HepG2 (cell line): ENCODE measurements around the gene GRM5. TPM values are rescaled to one million over a fixed set of nuclear protein-coding genes. Genes with fewer than 3 reads are reported as not detected.

Experiments
- ATAC-seq: fragments of 200-7000 bp; cut with Tn5 transposase; 3 replicates; pipeline ENCODE4 v1.9.1; 2020; ENCODE audit warnings: mild to moderate bottlenecking, moderate library complexity
- BruUV-seq: library from RNA; stranded (reverse); fragments of 400-500 nt; replicated peaks from 2 replicates; lab custom pipeline; 2021; lab: Mats Ljungman, UMichigan
- CTCF ChIA-PET: fragments of 300-600 bp; formaldehyde crosslinking; extraction: SDS; loops from one replicate; lab custom pipeline; 2021; ENCODE audit warnings: low total read pairs, inconsistent platforms, low intra/inter-chr PET ratio; lab: Yijun Ruan, JAX
- POLR2A ChIA-PET: fragments of 350-600 bp; sonication (Branson Sonifier 250); formaldehyde crosslinking; loops from one replicate; lab custom pipeline; 2020; ENCODE audit warnings: antibody characterized with exemption, inconsistent platforms; lab: Yijun Ruan, JAX
- DNase-seq: peaks from one replicate; pipeline ENCODE4 v3.0.0-alpha.2; 2015; ENCODE audit warnings: low spot score
- FAIRE-seq: peaks from 3 replicates; lab custom pipeline; 2011; peaks lifted over from hg19 to GRCh38; lab: Jason Lieb, UNC
- H2AFZ ChIP-seq: one replicate; pipeline ENCODE4 v1.6.1; 2011; ENCODE audit warnings: low read length, inconsistent platforms
- H3K27ac ChIP-seq: fragments of 300-600 bp; 3 replicates; pipeline ENCODE4 v1.8.0; 2011; ENCODE audit warnings: mixed run types, mild to moderate bottlenecking, mixed read lengths, low read length, inconsistent platforms; ENCODE audit not compliant: insufficient read depth; ENCODE audit errors: extremely low read length
- H3K27me3 ChIP-seq, 2 experiments: fragments of 200-600 bp in 1 of 2; 2 replicates in 1 of 2; 3 replicates in 1 of 2; pipeline versions ENCODE4 v1.6.0 to v1.8.0; 2011; ENCODE audit warnings: low read length in 2 of 2, mild to moderate bottlenecking in 2 of 2, moderate library complexity in 2 of 2, inconsistent platforms in 1 of 2; ENCODE audit not compliant: insufficient read depth in 2 of 2, control insufficient read depth in 1 of 2
- H3K36me3 ChIP-seq, 2 experiments: fragments of 200-600 bp in 1 of 2; replicated peaks in 1 of 2; 2 replicates in 1 of 2; 3 replicates in 1 of 2; pipeline versions ENCODE4 v1.5.1 to v1.8.0; 2011; ENCODE audit warnings: low read length in 2 of 2, inconsistent platforms in 1 of 2; ENCODE audit not compliant: insufficient read depth in 2 of 2, control insufficient read depth in 1 of 2
- H3K4me1 ChIP-seq: 2 replicates; pipeline ENCODE4 v1.5.1; 2012; ENCODE audit warnings: low read length, inconsistent platforms; ENCODE audit not compliant: insufficient read depth
- H3K4me2 ChIP-seq: 2 replicates; pipeline ENCODE4 v1.6.0; 2011; ENCODE audit warnings: low read depth, low read length, inconsistent platforms
- H3K4me3 ChIP-seq, 3 experiments: fragments of 200-600 bp in 1 of 3; sonication (generic), shearing (Covaris generic) in 1 of 3; replicated peaks in 1 of 3; 2 replicates each; pipeline ENCODE4 v1.5.1; 2011 to 2016; ENCODE audit warnings: low read length in 3 of 3, inconsistent platforms in 2 of 3, low read depth in 2 of 3, mild to moderate bottlenecking in 2 of 3, control low read depth in 1 of 3, mixed read lengths in 1 of 3; ENCODE audit not compliant: insufficient read depth in 1 of 3
- H3K79me2 ChIP-seq: one replicate; pipeline ENCODE4 v1.6.1; 2011; ENCODE audit warnings: low read length, inconsistent platforms; ENCODE audit not compliant: insufficient read depth
- H3K9ac ChIP-seq: 2 replicates; pipeline ENCODE4 v1.6.0; 2011; ENCODE audit warnings: mild to moderate bottlenecking, low read depth, low read length, inconsistent platforms; ENCODE audit not compliant: insufficient read depth
- H3K9me3 ChIP-seq: 2 replicates; pipeline ENCODE4 v1.5.1; 2012; ENCODE audit warnings: mild to moderate bottlenecking, low read length
- H4K20me1 ChIP-seq: 2 replicates; pipeline ENCODE4 v1.6.0; 2011; ENCODE audit warnings: inconsistent platforms, mild to moderate bottlenecking, low read length, moderate library complexity; ENCODE audit not compliant: insufficient read depth
- AGO1 ChIP-seq: fragments of 200-400 bp; formaldehyde crosslinking; IDR thresholded peaks from 2 replicates; pipeline ENCODE4 v1.6.1; 2017; ENCODE audit warnings: mild to moderate bottlenecking, low read depth, low read length, moderate library complexity; ENCODE audit not compliant: poor library complexity, severe bottlenecking
- ELF4 ChIP-seq: sonication (generic); formaldehyde crosslinking; IDR thresholded peaks from 2 replicates; pipeline ENCODE4 v1.5.0; 2020; ENCODE audit warnings: missing genetic modification reagents, mild to moderate bottlenecking, moderate library complexity, borderline replicate concordance
- HDAC6 ChIP-seq: fragments of 200-600 bp; sonication (generic); IDR thresholded peaks from 2 replicates; pipeline ENCODE4 v1.7.0; 2017; ENCODE audit warnings: mild to moderate bottlenecking, antibody characterized with exemption, low read length, low read depth
- KLF6 ChIP-seq: IDR thresholded peaks from 2 replicates; pipeline ENCODE4 v1.8.0; 2016; ENCODE audit warnings: missing biosample characterization, missing genetic modification reagents
- MBD4 ChIP-seq: IDR thresholded peaks from 2 replicates; pipeline ENCODE4 v1.6.1; 2012; ENCODE audit warnings: low read length, inconsistent platforms, borderline replicate concordance
- NR1H2 ChIP-seq: sonication (generic); formaldehyde crosslinking; IDR thresholded peaks from 2 replicates; pipeline ENCODE4 v1.8.1; 2022; ENCODE audit warnings: low read depth, missing genetic modification reagents, borderline replicate concordance
- ONECUT2 ChIP-seq: sonication (generic); formaldehyde crosslinking; IDR thresholded peaks from 2 replicates; pipeline ENCODE4 v1.4.0; 2020; ENCODE audit warnings: missing genetic modification reagents
- PPARG ChIP-seq: conservative IDR thresholded peaks from 2 replicates; pipeline ENCODE4 v1.6.1; 2016; ENCODE audit warnings: missing biosample characterization, missing genetic modification reagents
- REL ChIP-seq: sonication (generic); formaldehyde crosslinking; conservative IDR thresholded peaks from 2 replicates; pipeline ENCODE4 v1.8.0; 2022; ENCODE audit warnings: mild to moderate bottlenecking, missing genetic modification reagents, moderate library complexity
- SIN3B ChIP-seq: fragments of 150-350 bp; IDR thresholded peaks from 2 replicates; pipeline ENCODE4 v1.6.1; 2014; ENCODE audit warnings: low read length
- SOX5 ChIP-seq: IDR thresholded peaks from 2 replicates; pipeline ENCODE4 v1.6.1; 2016; ENCODE audit warnings: borderline replicate concordance
- WIZ ChIP-seq: sonication (generic); formaldehyde crosslinking; IDR thresholded peaks from 2 replicates; pipeline ENCODE4 v1.5.1; 2020; ENCODE audit warnings: mild to moderate bottlenecking, missing genetic modification reagents
- ZNF124 ChIP-seq: sonication (generic); formaldehyde crosslinking; IDR thresholded peaks from 2 replicates; pipeline ENCODE4 v1.4.0; 2020; ENCODE audit warnings: missing genetic modification reagents
- ZNF205 ChIP-seq: IDR thresholded peaks from 2 replicates; pipeline ENCODE4 v1.6.1; 2018; ENCODE audit warnings: missing biosample characterization, missing genetic modification reagents
- ZNF253 ChIP-seq: sonication (generic); formaldehyde crosslinking; IDR thresholded peaks from 2 replicates; pipeline ENCODE4 v1.8.0; 2022; ENCODE audit warnings: mild to moderate bottlenecking, missing genetic modification reagents, borderline replicate concordance
- ZNF563 ChIP-seq: sonication (generic); formaldehyde crosslinking; IDR thresholded peaks from 2 replicates; pipeline ENCODE4 v1.8.0; 2022; ENCODE audit warnings: mild to moderate bottlenecking, moderate library complexity, missing genetic modification reagents
- ZNF746 ChIP-seq: sonication (generic); formaldehyde crosslinking; IDR thresholded peaks from 2 replicates; pipeline ENCODE4 v1.8.0; 2022; ENCODE audit warnings: mild to moderate bottlenecking, missing genetic modification reagents
- in situ Hi-C: cut with HindIII; loops from 2 replicates; pipeline ENCODE4 v1.10.0; 2017; ENCODE audit warnings: low pct_unique_long_range_greater_than_20kb; ENCODE audit not compliant: extremely low pct_ligation_motif_present
- intact Hi-C: fragments of 100-400 bp; cut with micrococcal nuclease; formaldehyde crosslinking; loops from one replicate; pipeline ENCODE4 v1.10.0; 2022; ENCODE audit not compliant: unreplicated experiment
- polyA plus RNA-seq, 8 experiments: library from polyadenylated mRNA; depleted of rRNA in 3 of 8; stranded (reverse) in 7 of 8; unstranded in 1 of 8; fragments of >200 nt; fragmentation: Illumina TruSeq in 4 of 8; extraction: Trizol in 4 of 8; gene quantifications; 2 replicates each; pipeline versions ENCODE4 v1.2.1 to v1.2.3, GENCODE V29; 2011 to 2016; ENCODE audit warnings: low read depth in 4 of 8, missing spikeins in 1 of 8, mixed read lengths in 1 of 8; ENCODE audit not compliant: insufficient read depth in 1 of 8
- total RNA-seq, 5 experiments: library from RNA; depleted of rRNA; stranded (reverse); fragments of >200 nt; fragmentation: Illumina TruSeq; extraction: Trizol; gene quantifications; 2 replicates each; pipeline ENCODE4 v1.2.3, GENCODE V29; 2016; ENCODE audit warnings: low read depth in 1 of 5
- TF ChIP-seq, protein P1 (sequence below): sonication (generic); formaldehyde crosslinking; IDR thresholded peaks from 2 replicates; pipeline ENCODE4 v1.4.0; 2020; ENCODE audit warnings: mild to moderate bottlenecking, missing genetic modification reagents, borderline replicate concordance

Gene GRM5
- total and polyA plus RNA-seq, 2 of the 13 experiments (the other 11 are each of a cell fraction or from before 2014, with no cell fraction given): not detected

DNA sequence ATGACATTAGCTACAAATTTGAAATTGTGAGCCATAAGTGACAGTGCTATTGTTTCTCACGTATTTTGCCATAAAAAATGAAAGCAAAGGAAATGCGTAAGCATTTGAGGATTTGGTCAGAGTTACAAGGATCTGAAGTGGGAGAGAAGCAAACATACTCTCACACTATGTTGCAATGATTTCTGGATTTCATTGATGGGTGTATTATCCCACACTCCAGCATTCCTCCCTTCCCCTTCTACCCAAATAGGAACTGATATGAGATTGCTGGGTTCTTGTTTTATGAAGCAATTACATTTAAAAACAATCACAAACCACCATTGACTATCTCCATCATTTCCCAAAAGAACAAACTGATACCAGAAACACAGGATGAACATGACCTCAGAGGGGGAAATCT, 414.2 kb downstream of the GRM5 start (continued):
- TF ChIP-seq ZNF253 (CRISPR knock-in tag) (no peak), ONECUT2 (CRISPR knock-in tag) (no peak), ZNF563 (no peak), SOX5 (CRISPR knock-in tag) (no peak), HDAC6 (no peak), MBD4 (no peak)

DNA sequence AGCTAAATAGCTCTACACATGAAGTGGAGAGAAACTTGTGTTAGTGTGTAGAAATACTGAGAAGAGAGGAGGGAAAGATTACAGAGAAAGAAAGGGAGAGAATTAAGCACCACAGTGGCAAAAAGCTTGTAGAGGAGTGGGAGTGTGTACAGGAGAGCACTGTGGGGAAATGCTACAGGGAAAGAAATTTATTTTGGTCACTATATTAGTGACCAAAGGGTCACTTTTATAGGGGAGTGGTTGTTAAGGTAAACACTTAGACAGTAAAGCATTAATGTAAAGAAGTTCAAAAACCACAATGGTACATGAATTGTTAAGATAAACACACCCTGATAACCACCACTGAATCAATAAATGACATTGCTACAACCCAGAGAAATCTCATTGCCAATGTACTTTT, 421.1 kb downstream of the GRM5 start:
- CTCF ChIA-PET: no interaction called here
- H4K20me1 ChIP-seq: no peaks in the 10 kb centered on the region
- no peak overlapping the region for H3K4me3 ChIP-seq
- no peaks in the 10 kb centered on the region for H3K79me2 ChIP-seq
- intact Hi-C loops (no loop called here), in situ Hi-C loops (no loop called here)
- H3K4me1 ChIP-seq: no peaks in the 10 kb centered on the region
- FAIRE-seq (no peak), DNase-seq (no peak)
- no peak overlapping the region for H3K9ac ChIP-seq
- no peak overlapping the region for H3K4me2 ChIP-seq
- H3K9me3 ChIP-seq: no peaks in the 10 kb centered on the region
- no TSS peak for BruUV-seq
- H2AFZ ChIP-seq: no peak overlapping the region
- no peak overlapping the region for H3K27ac ChIP-seq
- TF ChIP-seq ZNF124 (CRISPR knock-in tag): no peak
- no peak for TF ChIP-seq ZNF746 (CRISPR knock-in tag)
- TF ChIP-seq ZNF205 (CRISPR knock-in tag): no peak
- no peak for TF ChIP-seq AGO1
- no peak for TF ChIP-seq KLF6 (CRISPR knock-in tag)
- no peak for TF ChIP-seq SIN3B
- TF ChIP-seq ELF4 (CRISPR knock-in tag): no peak
- TF ChIP-seq, protein P1, sequence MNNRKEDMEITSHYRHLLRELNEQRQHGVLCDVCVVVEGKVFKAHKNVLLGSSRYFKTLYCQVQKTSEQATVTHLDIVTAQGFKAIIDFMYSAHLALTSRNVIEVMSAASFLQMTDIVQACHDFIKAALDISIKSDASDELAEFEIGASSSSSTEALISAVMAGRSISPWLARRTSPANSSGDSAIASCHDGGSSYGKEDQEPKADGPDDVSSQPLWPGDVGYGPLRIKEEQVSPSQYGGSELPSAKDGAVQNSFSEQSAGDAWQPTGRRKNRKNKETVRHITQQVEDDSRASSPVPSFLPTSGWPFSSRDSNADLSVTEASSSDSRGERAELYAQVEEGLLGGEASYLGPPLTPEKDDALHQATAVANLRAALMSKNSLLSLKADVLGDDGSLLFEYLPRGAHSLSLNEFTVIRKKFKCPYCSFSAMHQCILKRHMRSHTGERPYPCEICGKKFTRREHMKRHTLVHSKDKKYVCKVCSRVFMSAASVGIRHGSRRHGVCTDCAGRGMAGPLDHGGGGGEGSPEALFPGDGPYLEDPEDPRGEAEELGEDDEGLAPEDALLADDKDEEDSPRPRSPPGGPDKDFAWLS (CRISPR knock-in tag): no peak
- no peak for TF ChIP-seq WIZ (CRISPR knock-in tag)
- TF ChIP-seq NR1H2 (CRISPR knock-in tag): no peak
- TF ChIP-seq PPARG (CRISPR knock-in tag): no peak
- TF ChIP-seq REL: no peak
- TF ChIP-seq, all 625 proteins: peak for 0
- POLR2A ChIA-PET: no interaction called here
- Histone ChIP-seq H3K27me3 (no peaks in the 10 kb centered on the region), H3K36me3 (no peaks in the 10 kb centered on the region)
- ATAC-seq: no peak
